CD4-positive, alpha-beta T cell treated with Interleukin-6 for 4 hours (primary cell): ENCODE data around the gene PHOX2A.
"Not testable (repeated sequence)": the region's sequence is repeated elsewhere in the genome, so short reads cannot be mapped to it uniquely, and the experiment has no call there.

Source experiments
- DNase-seq: peaks from one replicate; pipeline ENCODE4 v3.0.0-alpha.2; 2020; ENCODE audit warnings: mixed read lengths

Gene PHOX2A

GRCh38 chr11:72221386-72222075, 22.4 kb downstream of the PHOX2A start:
- DNase-seq = no peak

GRCh38 chr11:72220696-72221363, 23.1 kb downstream of the PHOX2A start:
- no peak for DNase-seq

DNA sequence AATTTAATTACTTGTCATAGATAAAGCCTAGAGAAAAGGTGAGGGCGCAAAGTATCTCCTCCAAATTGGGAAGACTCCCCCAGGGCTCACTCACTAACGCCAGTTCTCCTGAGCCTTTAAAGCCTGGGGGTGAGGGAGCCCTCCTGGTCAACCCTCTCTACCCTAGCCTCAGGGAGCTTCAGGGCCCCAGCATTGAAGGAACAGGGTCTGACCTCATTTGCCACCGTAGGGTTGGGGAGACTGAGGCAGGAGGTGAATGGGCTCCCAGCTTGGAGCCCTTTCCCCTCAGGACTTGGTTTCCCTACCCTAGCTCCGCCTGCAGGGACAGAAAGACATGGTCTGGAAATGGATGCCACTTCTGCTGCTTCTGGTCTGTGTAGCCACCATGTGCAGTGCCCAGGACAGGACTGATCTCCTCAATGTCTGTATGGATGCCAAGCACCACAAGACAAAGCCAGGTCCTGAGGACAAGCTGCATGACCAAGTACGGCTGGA, 25.7 kb downstream of the PHOX2A start:
- DNase-seq = no peak

GRCh38 chr11:72217841-72218240, 26.1 kb downstream of the PHOX2A start:
- DNase-seq = no peak

- DNase-seq = no peak
Observed at GRCh38 chr11:72216638-72217037, 27.3 kb downstream of the PHOX2A start, which contains the start of gene FOLR2. Gene FOLR2 (plus strand): TSS chr11:72216794. CDS start chr11:72218585, 1,791 bp downstream.

DNA sequence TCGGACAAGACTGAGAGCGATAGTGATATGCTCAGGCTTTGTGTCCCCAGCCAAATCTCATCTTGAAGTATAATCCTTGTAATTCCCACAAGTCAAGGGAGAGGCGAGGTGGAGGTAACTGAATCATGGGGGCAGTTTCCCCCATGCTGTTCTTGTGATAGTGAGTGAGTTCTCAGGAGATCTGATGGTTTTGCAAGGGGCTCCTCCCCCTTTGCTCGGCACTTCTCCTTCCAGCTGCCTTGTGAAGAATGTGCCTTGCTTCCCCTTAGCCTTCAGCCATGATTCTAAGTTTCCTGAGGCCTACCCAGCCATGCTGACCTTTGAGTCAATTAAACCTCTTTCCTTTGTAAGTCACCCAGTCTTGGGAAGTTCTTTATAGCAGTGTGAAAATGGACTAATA, 34.9 kb downstream of the PHOX2A start:
- DNase-seq = no peak

DNA sequence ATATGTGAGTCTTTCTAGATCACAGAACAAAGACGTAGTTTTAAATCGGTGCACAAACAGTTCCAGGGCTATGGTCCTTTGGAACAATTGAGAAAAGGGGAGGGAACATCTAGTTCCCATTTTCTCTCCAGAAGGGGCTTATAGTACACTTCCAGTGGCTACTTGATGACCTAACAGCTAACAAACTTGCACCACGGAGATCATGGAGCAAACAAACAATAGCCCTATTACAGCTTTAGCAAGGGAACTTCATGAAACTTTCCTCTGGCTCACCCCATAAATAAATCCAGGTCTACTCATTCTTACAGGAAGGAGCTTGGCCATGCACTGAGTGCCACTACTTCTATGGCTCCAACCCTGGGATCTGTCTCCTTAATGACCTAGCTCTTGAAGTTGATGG, 35.7 kb downstream of the PHOX2A start:
- DNase-seq = no peak

DNA sequence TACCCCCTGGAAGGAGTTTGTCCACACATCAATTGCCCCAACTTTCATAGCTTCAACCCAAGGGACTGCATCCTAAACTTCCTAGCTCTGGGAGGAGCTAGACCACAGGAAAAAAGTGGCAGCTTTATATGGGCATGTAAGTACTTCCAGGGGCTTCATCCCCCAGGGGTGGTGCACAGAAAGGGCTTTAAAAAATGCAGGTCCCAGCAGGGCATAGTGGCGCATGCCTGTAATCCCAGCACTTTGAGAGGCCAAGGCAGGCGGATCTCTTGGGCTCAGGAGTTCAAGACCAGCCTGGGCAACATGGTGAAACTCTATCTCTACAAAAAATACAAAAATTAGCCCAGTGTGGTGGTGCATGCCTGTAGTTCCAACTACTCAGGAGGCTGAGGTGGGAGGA, 37.2 kb downstream of the PHOX2A start:
- DNase-seq = not testable (repeated sequence)

DNA sequence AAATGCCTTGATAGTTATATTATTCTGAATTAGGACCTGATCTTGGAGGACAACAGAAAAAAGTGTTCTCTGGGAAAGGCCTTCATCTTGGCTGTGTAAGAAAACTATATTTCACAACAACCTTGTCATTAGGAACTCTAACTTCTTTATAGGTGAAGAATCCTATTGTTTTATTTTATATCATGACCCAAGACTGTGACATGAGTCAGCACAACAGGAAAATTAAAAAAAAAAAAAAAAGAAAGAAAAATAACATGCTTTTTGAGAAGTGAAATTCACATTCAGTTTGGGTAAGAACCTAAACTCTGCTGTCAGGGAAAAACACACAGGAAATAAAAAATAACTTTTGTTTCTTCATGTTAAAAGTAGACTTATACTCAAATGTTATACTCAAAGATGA, 39.1 kb downstream of the PHOX2A start:
- no peak for DNase-seq

DNA sequence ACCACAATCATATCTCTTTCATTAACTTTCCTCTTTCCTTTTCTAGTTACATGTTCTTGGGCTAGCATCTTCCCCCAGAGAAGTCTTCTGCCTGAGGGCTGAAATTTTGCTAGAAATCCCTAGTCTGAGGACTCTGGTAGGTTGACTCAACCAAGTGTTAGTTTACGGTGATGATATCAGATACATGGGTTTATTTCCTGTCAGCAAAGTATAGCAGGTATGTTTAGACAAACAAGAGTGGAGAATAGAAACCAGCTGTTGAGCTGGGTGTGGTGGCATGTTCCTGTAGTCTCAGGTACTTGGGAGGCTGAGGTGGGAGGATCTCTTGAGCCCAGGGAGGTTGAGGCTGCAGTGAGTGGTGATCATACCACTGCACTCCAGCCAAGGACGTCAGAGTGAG, 40.8 kb downstream of the PHOX2A start:
- DNase-seq = no peak

GRCh38 chr11:72202571-72202970, 41.4 kb downstream of the PHOX2A start:
- no peak for DNase-seq

- DNase-seq = not testable (repeated sequence)
Observed at GRCh38 chr11:72201445-72201844, 42.5 kb downstream of the PHOX2A start.

- no peak for DNase-seq
Observed at GRCh38 chr11:72195518-72196270, 48.3 kb downstream of the PHOX2A start.

- no peak for DNase-seq
Observed at GRCh38 chr11:72191961-72192381, 52.0 kb downstream of the PHOX2A start, which contains the start of gene FOLR1. Gene FOLR1 (plus strand): TSS chr11:72192140. CDS start chr11:72192174, 34 bp downstream.

- DNase-seq = no peak
Observed at GRCh38 chr11:72190631-72191071, 53.3 kb downstream of the PHOX2A start.

DNA sequence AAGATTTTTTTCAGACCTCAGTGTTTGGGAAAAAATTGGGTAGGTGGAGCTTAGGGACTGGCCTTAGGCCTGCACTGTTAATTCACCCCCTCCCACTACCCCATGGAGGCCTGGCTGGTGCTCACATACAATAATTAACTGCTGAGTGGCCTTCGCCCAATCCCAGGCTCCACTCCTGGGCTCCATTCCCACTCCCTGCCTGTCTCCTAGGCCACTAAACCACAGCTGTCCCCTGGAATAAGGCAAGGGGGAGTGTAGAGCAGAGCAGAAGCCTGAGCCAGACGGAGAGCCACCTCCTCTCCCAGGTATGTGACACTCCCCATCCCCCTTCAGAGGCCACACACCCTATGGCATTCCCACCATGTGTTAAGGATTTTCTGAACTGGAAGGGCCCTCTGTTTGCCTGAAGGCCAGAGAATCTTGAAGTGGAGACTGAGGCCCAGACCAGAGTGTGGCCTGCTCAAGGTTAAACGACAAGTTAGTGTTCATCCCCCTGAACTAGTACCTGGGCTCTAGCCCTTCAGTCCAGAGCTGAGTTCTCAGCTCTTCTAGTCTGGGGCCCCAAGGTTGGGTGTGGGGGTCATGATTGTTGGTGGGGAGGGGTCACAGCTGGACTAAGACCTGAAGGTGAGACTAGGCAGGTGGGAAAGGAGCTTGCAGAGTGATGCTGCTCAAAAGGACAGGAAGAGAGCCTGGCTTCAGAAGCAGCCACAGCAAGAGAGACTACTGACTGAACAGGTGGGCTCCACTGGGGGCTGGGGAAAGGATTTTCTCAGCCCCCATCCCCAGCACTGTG, 54.3 kb downstream of the PHOX2A start:
- no peak for DNase-seq
